ENCODE measurements around the gene SDF2L1.

SDF2L1 gene

DNA sequence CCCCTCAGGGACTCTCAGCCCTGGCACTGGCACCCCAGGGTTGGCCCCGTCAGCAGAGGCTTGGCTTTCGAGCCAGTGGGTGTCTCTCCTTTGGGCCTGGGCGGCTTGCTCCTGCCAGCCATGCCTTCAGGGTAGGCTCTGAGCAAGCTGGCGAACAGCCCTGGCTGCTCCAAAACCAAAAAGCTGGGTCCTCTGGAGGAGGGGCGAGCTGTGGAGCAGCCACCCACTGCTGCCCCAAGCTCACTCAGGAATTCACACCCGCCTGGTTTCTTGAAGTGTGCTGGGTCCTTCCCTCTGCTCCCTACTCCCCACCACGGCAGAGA is 18.5 kb upstream of the SDF2L1 start:
- H3K79me2 ChIP-seq (ENCODE audit: control insufficient read depth, insufficient read depth, low read length, poor library complexity), result peaks cover 3% of the 10 kb centered on the region
- no peaks in the 10 kb centered on the region for H3K27me3 ChIP-seq (ENCODE audit: insufficient read depth, low read length)
- H3K9ac ChIP-seq (ENCODE audit: low read length), result no peak overlapping the region
- no peak overlapping the region for H3K27ac ChIP-seq (ENCODE audit: low read depth, low read length)
- H3K79me1 ChIP-seq (ENCODE audit: low read length), result no peaks in the 10 kb centered on the region
- no peak overlapping the region for H3K23ac ChIP-seq (ENCODE audit: low read length)
- H3K14ac ChIP-seq (ENCODE audit: low read length), result no peak overlapping the region
- no peak overlapping the region for H2BK5ac ChIP-seq (ENCODE audit: low read depth, low read length, poor library complexity)
- no peak overlapping the region for H3K4ac ChIP-seq (ENCODE audit: low read depth, low read length)
- no peak overlapping the region for H4K12ac ChIP-seq (ENCODE audit: low read depth, low read length)
- DNase-seq, result no peak
- H4K8ac ChIP-seq (ENCODE audit: low read depth, low read length), result no peak overlapping the region
- peaks cover 0 to 5% of the 10 kb centered on the region in 2 experiments for H3K4me1 ChIP-seq (ENCODE audit: control insufficient read depth in 1 of 2, insufficient read depth in 2 of 2, low read length in 2 of 2)
- no peak overlapping the region for H3K18ac ChIP-seq (ENCODE audit: low read length)
- H2AFZ ChIP-seq (ENCODE audit: insufficient read depth, low read length, poor library complexity), result no peak overlapping the region
- no peak overlapping the region for H2AK5ac ChIP-seq (ENCODE audit: low read length)
- H2BK12ac ChIP-seq (ENCODE audit: low read length), result no peak overlapping the region
- no CpG with 5 or more reads among the region's 7 CpGs for WGBS (ENCODE audit: extremely low coverage, insufficient coverage, insufficient read length)
- H4K91ac ChIP-seq (ENCODE audit: low read depth, low read length), result no peak overlapping the region
- no peak overlapping the region for H3K4me2 ChIP-seq (ENCODE audit: low read length)
- no peak overlapping the region for H3K4me3 ChIP-seq (ENCODE audit: low read depth, low read length)
- H3K36me3 ChIP-seq (ENCODE audit: control insufficient read depth in 1 of 2, insufficient read depth in 2 of 2, low read length in 2 of 2), result peaks cover 32 to 44% of the 10 kb centered on the region in 2 experiments
- no peak overlapping the region for H2BK120ac ChIP-seq (ENCODE audit: insufficient read depth, low read length, poor library complexity)
- H3K9me3 ChIP-seq (ENCODE audit: insufficient read depth, low read depth, low read length), result no peaks in the 10 kb centered on the region

DNA sequence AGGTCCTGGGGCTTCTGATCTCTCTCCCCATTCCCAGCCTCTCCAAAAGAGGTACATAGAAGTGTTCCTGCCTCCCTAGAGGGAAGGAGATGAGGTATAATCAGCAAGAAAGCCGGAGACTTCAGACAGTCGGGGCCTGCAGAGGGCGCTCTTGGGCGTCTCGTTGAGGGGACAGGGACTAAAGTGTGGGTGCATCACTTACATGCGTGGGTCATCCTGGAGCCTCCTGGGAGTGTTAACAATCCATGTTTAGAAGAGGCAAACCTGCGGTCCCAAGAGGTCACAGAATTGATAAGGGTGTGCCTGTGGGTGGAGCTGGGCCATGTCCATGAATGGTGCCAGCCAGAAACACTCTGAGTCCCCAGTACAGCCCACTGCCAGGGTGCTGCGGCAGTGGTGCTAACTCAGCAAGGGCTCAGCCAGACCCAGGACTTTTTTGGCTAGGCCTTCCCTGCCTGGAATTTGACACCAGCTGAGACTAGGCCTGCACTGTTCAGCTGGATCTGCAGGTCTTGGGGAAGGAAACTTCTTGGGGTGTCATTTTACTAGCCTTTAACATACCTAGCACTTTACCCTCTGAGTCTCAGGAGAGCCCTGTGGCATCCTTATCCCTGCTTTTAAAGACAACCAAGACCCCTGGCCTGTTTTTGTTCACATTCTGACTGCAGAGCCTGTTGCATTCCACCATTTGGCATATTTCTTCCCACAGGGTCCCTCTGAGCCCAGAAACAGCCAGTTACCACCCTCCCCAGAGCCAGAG is 17.8 kb upstream of the SDF2L1 start:
- Histone ChIP-seq H2AK5ac (ENCODE audit: low read length) (no peak overlapping the region), H2BK5ac (ENCODE audit: low read depth, low read length, poor library complexity) (no peak overlapping the region), H3K36me3 (ENCODE audit: control insufficient read depth in 1 of 2, insufficient read depth in 2 of 2, low read length in 2 of 2) (peaks cover 32 to 38% of the 10 kb centered on the region in 2 experiments), H2AFZ (ENCODE audit: insufficient read depth, low read length, poor library complexity) (no peak overlapping the region), H2BK12ac (ENCODE audit: low read length) (no peak overlapping the region), H2BK120ac (ENCODE audit: insufficient read depth, low read length, poor library complexity) (no peak overlapping the region), H3K27me3 (ENCODE audit: insufficient read depth, low read length) (no peaks in the 10 kb centered on the region), H3K79me1 (ENCODE audit: low read length) (peaks cover 3% of the 10 kb centered on the region), H3K18ac (ENCODE audit: low read length) (no peak overlapping the region), H3K9me3 (ENCODE audit: insufficient read depth, low read depth, low read length) (peaks cover 3% of the 10 kb centered on the region), H3K23ac (ENCODE audit: low read length) (no peak overlapping the region), H3K4me1 (ENCODE audit: control insufficient read depth in 1 of 2, insufficient read depth in 2 of 2, low read length in 2 of 2) (peaks cover 5 to 10% of the 10 kb centered on the region in 2 experiments), H3K9ac (ENCODE audit: low read length) (no peak overlapping the region), H3K27ac (ENCODE audit: low read depth, low read length) (no peak overlapping the region), H3K4me2 (ENCODE audit: low read length) (no peak overlapping the region), H3K14ac (ENCODE audit: low read length) (no peak overlapping the region), H3K4ac (ENCODE audit: low read depth, low read length) (no peak overlapping the region), H4K91ac (ENCODE audit: low read depth, low read length) (no peak overlapping the region), H3K4me3 (ENCODE audit: low read depth, low read length) (no peak overlapping the region), H4K8ac (ENCODE audit: low read depth, low read length) (no peak overlapping the region), H4K12ac (ENCODE audit: low read depth, low read length) (no peak overlapping the region), H3K79me2 (ENCODE audit: control insufficient read depth, insufficient read depth, low read length, poor library complexity) (peaks cover 5% of the 10 kb centered on the region)
- DNase-seq, result no peak
- WGBS (ENCODE audit: extremely low coverage, insufficient coverage, insufficient read length), result no CpG with 5 or more reads among the region's 8 CpGs

DNA sequence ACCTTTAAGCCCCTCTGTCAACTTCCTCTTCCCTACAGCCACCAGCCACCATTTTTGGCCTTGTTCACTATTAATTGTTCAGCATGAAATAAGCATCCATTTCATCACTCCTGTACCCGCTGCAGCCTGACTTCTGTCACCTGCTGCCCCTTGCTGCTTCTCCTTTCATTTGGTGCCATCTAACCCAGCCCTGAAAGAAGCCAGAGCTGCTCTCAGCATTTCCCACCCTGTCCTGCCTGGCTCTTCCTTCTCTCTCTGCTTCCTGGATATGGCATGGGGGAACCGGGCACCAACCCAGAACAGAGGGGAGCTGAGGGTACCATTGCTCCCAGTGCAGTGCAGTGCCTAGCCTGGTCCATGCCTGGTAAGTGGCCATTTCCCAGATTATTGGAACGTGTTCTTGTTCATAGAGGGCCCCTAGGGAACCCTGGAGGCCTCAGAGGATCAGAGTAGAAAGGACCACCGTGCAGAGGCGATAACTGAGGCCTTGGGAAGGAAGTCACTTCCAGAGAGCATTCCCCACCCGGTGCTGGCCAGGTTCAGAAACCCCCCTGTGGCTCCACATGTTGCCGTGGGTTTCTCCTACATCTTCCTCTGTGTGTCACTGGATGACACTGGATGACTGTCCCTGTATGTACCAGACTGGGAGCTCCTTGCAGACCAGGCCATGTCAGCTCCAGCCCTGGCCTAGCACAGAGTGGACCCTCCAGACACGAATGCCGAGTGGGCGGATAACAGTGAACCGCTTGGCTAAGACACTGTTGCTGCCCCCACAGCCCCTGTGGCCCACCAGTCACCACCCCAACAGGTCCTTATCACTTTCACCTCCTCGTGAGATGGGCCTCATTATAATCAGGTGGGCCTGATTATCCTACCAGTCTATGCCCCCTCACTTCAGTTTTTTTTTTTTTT is 17.0 kb upstream of the SDF2L1 start:
- no peak overlapping the region for H2BK12ac ChIP-seq (ENCODE audit: low read length)
- H3K18ac ChIP-seq (ENCODE audit: low read length), result no peak overlapping the region
- H3K27ac ChIP-seq (ENCODE audit: low read depth, low read length), result no peak overlapping the region
- H3K14ac ChIP-seq (ENCODE audit: low read length), result no peak overlapping the region
- H3K79me2 ChIP-seq (ENCODE audit: control insufficient read depth, insufficient read depth, low read length, poor library complexity), result peaks cover 10% of the 10 kb centered on the region
- H3K79me1 ChIP-seq (ENCODE audit: low read length), result peaks cover 7% of the 10 kb centered on the region
- peaks cover 6% of the 10 kb centered on the region for H3K9me3 ChIP-seq (ENCODE audit: insufficient read depth, low read depth, low read length)
- no peak overlapping the region for H4K12ac ChIP-seq (ENCODE audit: low read depth, low read length)
- H4K8ac ChIP-seq (ENCODE audit: low read depth, low read length), result no peak overlapping the region
- no CpG with 5 or more reads among the region's 12 CpGs for WGBS (ENCODE audit: extremely low coverage, insufficient coverage, insufficient read length)
- DNase-seq, result no peak
- no peak overlapping the region for H2AFZ ChIP-seq (ENCODE audit: insufficient read depth, low read length, poor library complexity)
- H3K4me1 ChIP-seq (ENCODE audit: control insufficient read depth in 1 of 2, insufficient read depth in 2 of 2, low read length in 2 of 2), result peaks cover 5 to 10% of the 10 kb centered on the region in 2 experiments
- H3K9ac ChIP-seq (ENCODE audit: low read length), result no peak overlapping the region
- H3K36me3 ChIP-seq (ENCODE audit: control insufficient read depth in 1 of 2, insufficient read depth in 2 of 2, low read length in 2 of 2), result peaks cover 32 to 36% of the 10 kb centered on the region in 2 experiments
- no peak overlapping the region for H2BK120ac ChIP-seq (ENCODE audit: insufficient read depth, low read length, poor library complexity)
- H3K4me3 ChIP-seq (ENCODE audit: low read depth, low read length), result no peak overlapping the region
- no peak overlapping the region for H3K23ac ChIP-seq (ENCODE audit: low read length)
- no peak overlapping the region for H4K91ac ChIP-seq (ENCODE audit: low read depth, low read length)
- H3K4ac ChIP-seq (ENCODE audit: low read depth, low read length), result no peak overlapping the region
- H2AK5ac ChIP-seq (ENCODE audit: low read length), result no peak overlapping the region
- H3K4me2 ChIP-seq (ENCODE audit: low read length), result no peak overlapping the region
- H2BK5ac ChIP-seq (ENCODE audit: low read depth, low read length, poor library complexity), result no peak overlapping the region
- no peaks in the 10 kb centered on the region for H3K27me3 ChIP-seq (ENCODE audit: insufficient read depth, low read length)

DNA sequence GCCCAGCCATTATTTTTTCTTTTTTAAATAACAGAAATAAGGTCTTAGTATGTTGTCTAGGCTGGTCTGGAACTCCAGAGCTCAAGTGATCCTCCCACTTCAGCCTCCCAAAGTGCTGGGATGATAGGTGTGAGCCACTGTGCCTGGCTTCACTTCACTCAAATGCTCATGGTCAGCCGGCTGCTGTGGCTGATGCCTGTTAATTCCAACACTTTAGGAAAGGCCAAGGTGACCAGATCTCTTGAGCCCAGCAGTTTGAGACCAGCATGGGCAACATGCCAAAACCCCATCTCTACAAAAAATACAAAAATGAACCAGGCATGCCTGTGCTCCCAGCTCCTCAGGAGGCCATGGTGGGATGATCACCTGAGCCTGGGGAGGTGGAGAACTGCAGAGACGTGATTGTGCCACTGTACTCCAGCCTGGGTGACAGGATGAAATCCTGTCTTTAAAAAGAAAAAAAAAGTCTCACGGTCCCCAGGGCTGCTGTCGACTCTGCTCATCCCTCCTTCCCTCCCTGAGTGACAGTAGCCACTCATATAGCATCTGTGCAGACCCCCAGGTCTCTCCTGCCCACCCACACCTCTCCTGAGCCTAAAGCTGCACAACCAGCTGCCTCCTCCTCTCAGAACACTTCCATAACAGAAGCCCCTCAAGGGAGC is 15.9 kb upstream of the SDF2L1 start:
- Histone ChIP-seq H4K8ac (ENCODE audit: low read depth, low read length) (no peak overlapping the region), H3K4me3 (ENCODE audit: low read depth, low read length) (no peak overlapping the region), H2AFZ (ENCODE audit: insufficient read depth, low read length, poor library complexity) (no peak overlapping the region), H3K27me3 (ENCODE audit: insufficient read depth, low read length) (no peaks in the 10 kb centered on the region), H3K79me1 (ENCODE audit: low read length) (peaks cover 7% of the 10 kb centered on the region), H2BK5ac (ENCODE audit: low read depth, low read length, poor library complexity) (no peak overlapping the region), H3K79me2 (ENCODE audit: control insufficient read depth, insufficient read depth, low read length, poor library complexity) (peaks cover 10% of the 10 kb centered on the region), H3K23ac (ENCODE audit: low read length) (no peak overlapping the region), H2BK12ac (ENCODE audit: low read length) (no peak overlapping the region), H4K91ac (ENCODE audit: low read depth, low read length) (no peak overlapping the region), H4K12ac (ENCODE audit: low read depth, low read length) (no peak overlapping the region), H3K27ac (ENCODE audit: low read depth, low read length) (no peak overlapping the region), H3K4me2 (ENCODE audit: low read length) (no peak overlapping the region), H3K9me3 (ENCODE audit: insufficient read depth, low read depth, low read length) (peaks cover 6% of the 10 kb centered on the region), H3K9ac (ENCODE audit: low read length) (no peak overlapping the region), H3K36me3 (ENCODE audit: control insufficient read depth in 1 of 2, insufficient read depth in 2 of 2, low read length in 2 of 2) (peaks cover 28 to 29% of the 10 kb centered on the region in 2 experiments), H2AK5ac (ENCODE audit: low read length) (no peak overlapping the region), H3K14ac (ENCODE audit: low read length) (no peak overlapping the region), H3K18ac (ENCODE audit: low read length) (no peak overlapping the region), H3K4me1 (ENCODE audit: control insufficient read depth in 1 of 2, insufficient read depth in 2 of 2, low read length in 2 of 2) (peaks cover 5 to 10% of the 10 kb centered on the region in 2 experiments), H2BK120ac (ENCODE audit: insufficient read depth, low read length, poor library complexity) (no peak overlapping the region), H3K4ac (ENCODE audit: low read depth, low read length) (no peak overlapping the region)
- no CpG with 5 or more reads among the region's 4 CpGs for WGBS (ENCODE audit: extremely low coverage, insufficient coverage, insufficient read length)
- DNase-seq, result no peak

All from trophoblast cell (in vitro differentiated cells and primary cell).